NCI-H1436 (cell line): Measurements from ENCODE around the gene ZNF827.

Source experiments
- DNase-seq: peaks from one replicate; lab custom pipeline; 2025; lab: John Stamatoyannopoulos, UW

The ZNF827 gene

DNA sequence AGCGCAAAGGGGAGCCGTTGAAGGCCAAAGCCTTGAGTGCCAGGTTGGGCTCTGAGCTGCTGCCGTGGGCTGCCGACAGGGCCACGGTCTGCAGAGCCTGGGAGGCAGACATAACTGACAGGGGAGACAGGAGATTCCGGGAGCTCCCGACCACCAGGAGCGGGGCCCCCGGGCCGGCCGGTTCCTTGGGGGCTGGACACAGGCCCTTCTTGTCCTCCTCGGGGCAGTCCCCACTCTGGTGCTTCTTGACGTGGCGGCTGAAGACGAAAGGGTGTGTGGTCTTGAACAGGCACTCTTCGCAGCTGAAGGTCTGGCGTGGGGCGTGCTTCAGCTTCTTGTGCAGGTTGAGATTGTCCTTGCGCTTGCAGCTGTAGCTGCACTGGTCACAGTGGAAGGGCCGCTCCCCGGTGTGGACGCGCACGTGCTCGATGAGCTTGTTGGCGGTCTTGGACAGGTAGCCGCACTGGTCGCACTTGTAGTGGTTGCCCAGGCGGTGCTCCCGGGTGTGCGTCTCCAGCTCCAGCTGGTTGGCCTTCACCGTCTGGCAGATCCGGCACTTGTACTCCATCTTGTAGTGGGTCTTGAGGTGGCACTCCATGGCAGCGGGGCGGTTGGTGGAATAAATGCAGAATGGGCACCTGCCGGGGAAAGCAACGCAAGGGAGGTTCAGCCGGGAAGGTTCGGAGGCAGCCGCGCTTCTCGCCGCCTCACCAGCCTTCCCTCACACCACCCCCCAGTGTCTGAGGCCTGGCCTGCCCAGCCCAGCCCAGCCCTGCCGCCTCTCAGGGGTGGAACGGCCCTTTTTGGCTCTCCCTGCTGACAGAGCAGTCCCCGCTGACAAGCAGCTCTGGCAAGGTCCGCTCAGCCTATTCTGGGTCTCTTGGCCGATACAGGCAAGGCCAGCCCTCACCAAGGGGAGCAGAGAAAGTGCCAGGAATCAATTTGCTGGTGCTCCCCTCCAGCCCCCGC, 177.4 kb downstream of the ZNF827 start:
- no peak for DNase-seq

DNA sequence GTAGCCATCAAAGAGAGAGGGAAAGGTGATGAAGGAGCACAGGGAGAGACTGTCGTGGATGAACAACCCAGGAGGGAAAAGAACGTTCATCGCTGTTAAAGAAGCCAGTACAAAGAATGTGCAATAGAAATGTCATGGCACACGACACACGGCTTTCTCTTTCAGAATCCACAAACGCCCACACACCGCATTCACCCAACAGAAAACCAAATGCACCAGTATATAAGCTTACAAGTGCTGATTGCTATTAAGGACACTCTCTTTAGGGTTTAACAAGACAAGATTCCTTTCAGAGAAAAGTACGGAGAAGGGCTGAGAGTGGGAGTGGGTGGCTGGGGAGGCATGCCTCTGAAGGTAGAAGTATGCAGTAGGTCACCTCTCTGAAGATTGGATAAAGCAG, 178.4 kb downstream of the ZNF827 start:
- DNase-seq, result no peak

DNA sequence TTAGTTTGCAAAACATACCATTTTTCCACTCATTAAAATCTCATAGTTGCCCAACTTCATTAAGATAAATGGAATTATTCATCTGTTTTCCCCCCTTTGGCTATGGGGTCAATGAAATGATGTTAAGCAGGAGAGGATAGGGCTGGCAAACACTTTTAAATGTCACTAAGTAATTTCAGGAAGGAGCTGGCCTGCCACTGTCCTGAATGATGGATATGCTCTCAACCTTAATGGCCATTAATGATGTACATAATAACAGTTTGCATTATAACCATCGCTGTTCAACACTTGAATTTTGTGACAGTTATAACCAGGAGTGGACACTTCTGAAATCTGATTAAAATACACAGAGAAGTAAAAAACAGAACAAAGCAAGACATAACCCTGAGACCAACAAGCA, 181.4 kb downstream of the ZNF827 start:
- no peak for DNase-seq

GRCh38 chr4:145756244-145756643, 182.4 kb downstream of the ZNF827 start:
- DNase-seq, result no peak

DNA sequence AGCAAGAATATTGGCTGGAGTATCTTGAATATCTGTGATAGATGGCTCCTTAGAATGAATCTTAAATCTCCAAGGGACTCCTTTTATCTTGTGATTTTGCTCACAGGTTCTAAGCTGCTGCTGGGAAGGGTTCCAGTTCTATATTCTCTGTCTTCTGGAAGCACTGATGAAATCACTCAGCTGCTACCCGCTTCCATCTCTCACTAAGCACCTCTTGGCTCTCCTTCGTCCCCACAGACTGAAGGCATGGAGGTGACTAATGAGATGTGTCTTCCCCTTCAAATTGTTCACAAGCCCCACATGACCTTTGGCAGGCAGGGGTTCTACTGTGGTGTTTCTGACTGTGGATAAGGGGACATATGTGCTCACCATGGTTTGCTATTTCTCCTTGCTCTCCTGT, 182.8 kb downstream of the ZNF827 start:
- DNase-seq, result no peak

DNA sequence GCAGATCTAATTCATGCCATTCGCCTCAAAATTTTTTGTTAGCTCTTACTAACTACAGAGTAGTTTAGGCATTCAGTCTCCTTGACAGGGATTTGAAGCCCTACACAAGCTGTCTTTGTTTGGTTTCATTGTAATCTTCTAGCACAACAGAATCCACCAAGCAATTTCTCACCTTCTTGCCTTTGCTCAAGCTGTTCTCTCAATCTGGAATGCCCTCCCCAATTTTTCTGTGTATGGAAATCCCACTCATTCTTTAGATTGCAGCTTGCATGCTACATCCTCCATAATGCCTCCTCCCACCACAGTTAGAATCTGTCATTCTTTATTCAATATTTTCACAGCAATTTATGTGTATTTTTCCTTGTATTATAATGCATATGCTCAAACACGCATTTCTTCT, 195.0 kb downstream of the ZNF827 start:
- no peak for DNase-seq

- no peak for DNase-seq
Observed at GRCh38 chr4:145740806-145741205, 197.8 kb downstream of the ZNF827 start.

DNA sequence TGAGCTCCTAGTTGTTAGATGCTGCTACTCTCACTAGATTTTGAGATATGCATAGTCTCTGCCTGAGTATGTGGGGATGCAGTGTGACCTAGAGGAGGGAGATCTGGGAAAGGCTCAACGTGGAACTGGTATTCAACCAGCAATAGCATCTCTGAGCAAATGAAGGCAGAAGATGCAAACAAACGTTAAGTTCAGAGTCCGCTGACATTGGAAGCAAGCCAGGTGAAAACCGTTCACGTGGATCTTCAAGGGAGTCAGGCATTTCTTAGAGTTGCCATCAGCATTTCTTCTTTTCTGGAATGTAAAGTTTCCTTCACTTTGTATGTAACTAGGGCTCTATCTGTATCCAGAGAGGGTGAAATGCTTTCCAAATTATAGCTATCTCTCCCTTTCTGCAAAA, 198.8 kb downstream of the ZNF827 start:
- DNase-seq, result no peak

DNA sequence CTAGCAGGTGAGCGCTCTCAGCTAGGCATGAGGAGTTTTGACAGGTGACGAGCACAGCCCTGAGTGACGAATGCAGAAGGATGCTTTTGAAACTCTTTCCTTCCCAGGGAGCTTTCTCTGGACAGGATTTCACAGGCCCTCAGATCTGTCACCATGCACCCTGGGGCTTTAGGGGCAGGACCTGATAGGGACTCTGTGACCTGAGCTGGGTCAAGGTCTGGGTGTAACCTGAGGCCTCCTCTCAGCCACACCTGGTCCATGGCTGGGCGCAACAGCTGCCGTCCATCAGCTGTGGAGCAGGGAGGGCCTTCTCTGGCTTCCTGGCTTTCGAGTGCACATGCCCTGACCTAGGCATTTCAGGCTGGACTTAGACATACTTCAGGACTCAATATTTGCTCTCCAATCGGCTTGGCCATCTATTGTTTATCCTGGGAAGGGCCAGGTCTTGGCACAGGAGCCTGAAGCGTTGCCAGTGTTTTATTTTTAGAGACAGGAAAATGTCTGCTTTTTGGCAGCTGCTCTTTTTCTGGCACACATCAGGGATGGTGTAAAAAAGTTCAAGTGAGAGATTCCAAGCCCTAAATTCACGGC, 202.3 kb downstream of the ZNF827 start:
- no peak for DNase-seq

DNA sequence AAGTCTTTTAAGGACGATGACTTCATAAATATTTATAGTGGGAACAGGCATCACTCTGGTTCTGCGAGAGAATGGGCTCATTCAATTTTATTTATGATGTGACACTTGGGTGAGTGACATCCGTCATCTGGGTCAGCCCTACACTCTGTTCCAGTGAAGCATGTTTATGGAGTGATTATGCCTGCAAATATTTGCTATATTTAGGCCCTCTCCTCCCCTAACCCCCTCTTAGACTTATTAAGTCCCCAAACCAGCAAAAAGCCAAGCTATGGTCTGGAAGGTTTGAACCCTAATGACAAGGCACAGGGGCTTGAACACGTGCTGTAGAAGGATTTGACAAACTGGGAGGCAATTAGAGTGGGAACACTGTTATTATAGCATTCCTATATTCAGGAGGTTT, 202.8 kb downstream of the ZNF827 start:
- no peak for DNase-seq

GRCh38 chr4:145735347-145735675, 203.3 kb downstream of the ZNF827 start:
- DNase-seq, result no peak

DNA sequence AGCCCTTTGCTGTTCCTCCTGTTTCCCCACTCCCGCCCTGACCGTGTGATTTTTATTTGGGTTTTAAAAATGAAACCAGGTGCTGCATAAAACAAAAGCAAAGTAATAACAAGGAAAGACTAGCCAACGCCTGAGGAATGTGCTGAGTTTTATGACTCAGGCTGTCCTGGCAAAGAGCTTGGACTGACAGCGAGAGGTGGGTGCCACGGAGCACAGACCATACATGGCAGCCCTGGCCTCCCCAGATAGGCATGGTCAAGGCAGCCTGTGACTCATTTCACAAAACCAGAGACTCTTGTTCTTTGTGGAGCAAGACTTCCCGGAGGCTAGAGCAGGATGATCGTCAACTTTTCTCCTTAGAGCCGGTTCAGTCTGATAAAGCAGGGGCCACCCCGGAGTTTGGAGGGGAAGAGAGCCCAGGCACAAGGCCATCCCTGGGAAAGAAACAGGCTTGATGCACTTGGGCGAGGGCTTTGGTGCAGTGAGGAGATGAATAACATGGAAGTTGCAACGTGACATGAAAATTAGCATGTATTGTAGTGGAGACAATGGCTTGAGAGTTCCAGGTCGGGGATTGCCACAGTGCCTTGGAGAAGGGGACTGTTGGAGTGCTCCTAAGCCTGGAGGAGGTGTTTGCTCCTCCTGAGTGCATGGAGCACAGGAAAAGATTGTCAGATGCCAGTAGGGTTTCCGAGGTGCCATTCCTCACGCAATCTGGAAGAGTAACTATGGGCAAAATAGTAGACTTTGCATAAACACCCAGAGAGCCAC, 203.9 kb downstream of the ZNF827 start:
- no peak for DNase-seq

- DNase-seq, result no peak
Observed at GRCh38 chr4:145734031-145734430, 204.6 kb downstream of the ZNF827 start.

GRCh38 chr4:145732895-145733880, 205.4 kb downstream of the ZNF827 start:
- DNase-seq, result peak; percentile 90

- DNase-seq, result no peak
Observed at GRCh38 chr4:145732001-145732815, 206.4 kb downstream of the ZNF827 start.

- no peak for DNase-seq
Observed at GRCh38 chr4:145731028-145731427, 207.6 kb downstream of the ZNF827 start.

DNA sequence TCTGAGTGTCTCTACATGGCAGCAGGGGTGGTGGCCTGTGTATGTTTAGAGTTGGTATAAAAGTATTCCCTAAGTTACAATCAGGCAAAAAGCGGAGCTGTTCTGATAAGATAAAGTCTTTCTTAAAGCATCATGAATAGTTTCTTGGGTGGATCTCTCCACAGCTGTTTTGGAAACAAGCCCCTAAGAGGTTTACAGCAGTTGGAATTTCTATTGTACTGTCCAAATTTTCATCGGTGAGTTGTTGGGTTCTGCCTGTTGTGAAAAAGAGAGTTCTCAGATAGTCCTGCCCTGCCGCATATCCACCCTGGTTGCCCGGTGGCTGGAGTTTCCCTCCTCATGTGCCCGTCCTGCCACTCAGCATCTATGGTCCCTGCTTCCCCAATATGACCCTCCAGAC, 208.6 kb downstream of the ZNF827 start:
- no peak for DNase-seq

GRCh38 chr4:145723336-145723735, 215.3 kb downstream of the ZNF827 start:
- DNase-seq, result no peak

- DNase-seq, result no peak
Observed at GRCh38 chr4:145722561-145722960, 216.1 kb downstream of the ZNF827 start.

DNA sequence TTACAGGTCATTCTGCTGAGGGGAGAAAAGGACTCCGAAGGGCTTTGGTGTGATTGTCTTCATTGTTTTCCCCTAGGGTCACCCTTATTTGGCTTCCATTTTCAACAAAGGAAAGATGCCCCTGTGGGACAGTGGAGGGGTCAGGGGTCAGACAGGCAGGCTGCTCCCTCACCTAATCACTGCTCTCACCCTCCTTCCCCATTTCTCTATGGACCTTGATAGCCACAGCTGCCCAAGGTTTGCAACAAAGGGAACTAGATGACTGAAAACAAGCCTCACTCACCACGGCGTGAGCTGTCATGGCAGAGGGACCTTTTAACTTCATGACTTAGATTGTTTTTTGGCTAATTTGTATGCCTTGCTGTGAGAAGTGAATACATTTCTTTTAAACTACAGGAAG, 218.0 kb downstream of the ZNF827 start:
- no peak for DNase-seq
